ENCODE results near the gene INHA. TPM values are rescaled to one million over a fixed set of nuclear protein-coding genes. Genes with fewer than 3 reads are reported as not detected.

Gene INHA
- total and polyA plus RNA-seq, 2 experiments from 2014 or later: 3.3 to 8.1 TPM

- H2AFZ ChIP-seq: no peak overlapping the region
- H3K9me2 ChIP-seq (replicated peaks; ENCODE audit: insufficient read depth): no peaks in the 10 kb centered on the region
- H3K27me3 ChIP-seq: peaks cover 9% of the 10 kb centered on the region
- no peak overlapping the region for H3K4me2 ChIP-seq
- no peak overlapping the region for H3K27ac ChIP-seq
- H3K79me2 ChIP-seq: no peaks in the 10 kb centered on the region
- no peak overlapping the region for H3K4me3 ChIP-seq
- H3K36me3 ChIP-seq (replicated peaks; ENCODE audit: insufficient read depth, low read depth): no peaks in the 10 kb centered on the region
- H3K4me1 ChIP-seq (ENCODE audit: insufficient read depth): peaks cover 11% of the 10 kb centered on the region
- no peaks in the 10 kb centered on the region for H4K20me1 ChIP-seq (ENCODE audit: insufficient read depth, poor library complexity, severe bottlenecking)
- WGBS (ENCODE audit: low lambda C conversion rate, missing lambda C conversion rate): 98% methylated on average over 18 of the region's 18 CpGs
- TF ChIP-seq CTCF (IDR thresholded peaks at IDR 0.05; ENCODE audit: poor library complexity) (no peak), EZH2phosphoT487 (IDR thresholded peaks at IDR 0.05; ENCODE audit: low read depth, severe bottlenecking, unreplicated experiment) (no peak), EZH2 (IDR thresholded peaks at IDR 0.05; ENCODE audit: borderline replicate concordance) (no peak)
- H3K9me3 ChIP-seq (ENCODE audit: low read depth): no peaks in the 10 kb centered on the region
- no peak for DNase-seq (ENCODE audit: low spot score)
Measured at GRCh38 chr2:219548990-219549389, 23.1 kb upstream of the INHA start.

GRCh38 chr2:219549619-219550018, 22.5 kb upstream of the INHA start:
- 90% methylated on average over 9 of the region's 9 CpGs for WGBS (ENCODE audit: low lambda C conversion rate, missing lambda C conversion rate)
- no peaks in the 10 kb centered on the region for H3K36me3 ChIP-seq (replicated peaks; ENCODE audit: insufficient read depth, low read depth)
- H3K4me3 ChIP-seq: no peak overlapping the region
- no peak overlapping the region for H3K27ac ChIP-seq
- H3K9me3 ChIP-seq (ENCODE audit: low read depth): no peaks in the 10 kb centered on the region
- H3K4me2 ChIP-seq: no peak overlapping the region
- no peaks in the 10 kb centered on the region for H3K79me2 ChIP-seq
- no peaks in the 10 kb centered on the region for H3K9me2 ChIP-seq (replicated peaks; ENCODE audit: insufficient read depth)
- TF ChIP-seq EZH2 (IDR thresholded peaks at IDR 0.05; ENCODE audit: borderline replicate concordance): no peak
- no peak for TF ChIP-seq EZH2phosphoT487 (IDR thresholded peaks at IDR 0.05; ENCODE audit: low read depth, severe bottlenecking, unreplicated experiment)
- TF ChIP-seq CTCF (IDR thresholded peaks at IDR 0.05; ENCODE audit: poor library complexity): no peak
- no peak overlapping the region for H2AFZ ChIP-seq
- peaks cover 7% of the 10 kb centered on the region for H3K4me1 ChIP-seq (ENCODE audit: insufficient read depth)
- H4K20me1 ChIP-seq (ENCODE audit: insufficient read depth, poor library complexity, severe bottlenecking): no peaks in the 10 kb centered on the region
- H3K27me3 ChIP-seq: peaks cover 9% of the 10 kb centered on the region
- no peak for DNase-seq (ENCODE audit: low spot score)

GRCh38 chr2:219551441-219552381, 20.4 kb upstream of the INHA start:
- Histone ChIP-seq H3K27ac (peak overlapping the region; percentile 68), H3K27me3 (peaks cover 9% of the 10 kb centered on the region), H3K36me3 (replicated peaks; ENCODE audit: insufficient read depth, low read depth) (no peaks in the 10 kb centered on the region), H3K4me2 (peak overlapping the region; percentile 100), H3K4me3 (peak overlapping the region; percentile 83), H3K79me2 (no peaks in the 10 kb centered on the region), H3K9me3 (ENCODE audit: low read depth) (no peaks in the 10 kb centered on the region), H3K9me2 (replicated peaks; ENCODE audit: insufficient read depth) (no peaks in the 10 kb centered on the region), H4K20me1 (ENCODE audit: insufficient read depth, poor library complexity, severe bottlenecking) (no peaks in the 10 kb centered on the region), H2AFZ (peak overlapping the region; percentile 83), H3K4me1 (ENCODE audit: insufficient read depth) (peaks cover 7% of the 10 kb centered on the region)
- no peak for TF ChIP-seq EZH2 (IDR thresholded peaks at IDR 0.05; ENCODE audit: borderline replicate concordance)
- no peak for TF ChIP-seq CTCF (IDR thresholded peaks at IDR 0.05; ENCODE audit: poor library complexity)
- no peak for TF ChIP-seq EZH2phosphoT487 (IDR thresholded peaks at IDR 0.05; ENCODE audit: low read depth, severe bottlenecking, unreplicated experiment)
- 5% methylated on average over 48 of the region's 54 CpGs for WGBS (ENCODE audit: low lambda C conversion rate, missing lambda C conversion rate)
- DNase-seq (ENCODE audit: low spot score): peak; percentile 66
